Stimulated activated CD8-positive, alpha-beta memory T cell treated with anti-CD3 and anti-CD28 coated beads, Interleukin-15, amount 100 ng/mL, for 4 hours (primary cell): ENCODE results near the gene PAM16.
"Not testable (repeated sequence)": the region's sequence is repeated elsewhere in the genome, so short reads cannot be mapped to it uniquely, and the experiment has no call there.

Experiments used
- DNase-seq, 2 donors: peaks; one replicate each; pipeline ENCODE4 v3.0.0-alpha.2; 2020; ENCODE audit warnings: low read depth in 2 of 2

Gene PAM16

DNA sequence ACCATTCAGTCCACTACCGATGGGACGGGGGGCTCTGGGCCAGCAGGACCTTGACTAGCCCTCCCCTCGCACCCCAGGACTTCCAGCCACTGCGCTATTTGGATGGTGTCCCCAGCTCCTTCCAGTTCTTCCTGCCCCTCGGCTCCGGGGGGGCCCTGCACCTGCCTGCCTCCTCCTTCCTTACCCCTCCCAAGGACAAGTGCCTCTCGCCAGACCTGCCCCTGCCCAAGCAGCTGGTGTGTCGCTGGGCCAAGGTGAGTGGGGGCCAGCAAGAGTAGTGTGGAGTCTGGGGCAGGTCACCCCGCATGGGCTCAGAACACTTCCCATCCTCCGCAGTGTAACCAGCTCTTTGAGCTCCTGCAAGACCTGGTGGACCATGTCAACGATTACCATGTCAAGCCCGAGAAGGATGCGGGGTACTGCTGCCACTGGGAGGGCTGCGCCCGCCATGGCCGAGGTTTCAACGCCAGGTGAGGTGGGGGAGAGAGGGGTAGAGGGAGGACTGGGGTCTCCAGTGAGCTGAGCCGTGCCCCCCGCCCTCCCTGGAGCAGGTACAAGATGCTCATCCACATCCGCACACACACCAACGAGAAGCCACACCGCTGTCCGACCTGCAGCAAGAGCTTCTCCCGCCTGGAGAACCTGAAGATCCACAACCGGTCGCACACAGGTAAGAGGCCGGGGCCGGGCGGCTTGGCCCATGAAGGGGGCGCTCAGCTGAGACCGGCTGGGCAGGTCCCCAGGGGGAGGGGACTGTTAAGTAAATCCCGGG is 16.2 kb downstream of the PAM16 start:
- no peak for DNase-seq

GRCh38 chr16:4333714-4334113 is 17.4 kb downstream of the PAM16 start:
- DNase-seq: not testable (repeated sequence)

- no peak for DNase-seq
These were observed 17.8 kb downstream of the PAM16 start for GRCh38 chr16:4333308-4333638.

DNA sequence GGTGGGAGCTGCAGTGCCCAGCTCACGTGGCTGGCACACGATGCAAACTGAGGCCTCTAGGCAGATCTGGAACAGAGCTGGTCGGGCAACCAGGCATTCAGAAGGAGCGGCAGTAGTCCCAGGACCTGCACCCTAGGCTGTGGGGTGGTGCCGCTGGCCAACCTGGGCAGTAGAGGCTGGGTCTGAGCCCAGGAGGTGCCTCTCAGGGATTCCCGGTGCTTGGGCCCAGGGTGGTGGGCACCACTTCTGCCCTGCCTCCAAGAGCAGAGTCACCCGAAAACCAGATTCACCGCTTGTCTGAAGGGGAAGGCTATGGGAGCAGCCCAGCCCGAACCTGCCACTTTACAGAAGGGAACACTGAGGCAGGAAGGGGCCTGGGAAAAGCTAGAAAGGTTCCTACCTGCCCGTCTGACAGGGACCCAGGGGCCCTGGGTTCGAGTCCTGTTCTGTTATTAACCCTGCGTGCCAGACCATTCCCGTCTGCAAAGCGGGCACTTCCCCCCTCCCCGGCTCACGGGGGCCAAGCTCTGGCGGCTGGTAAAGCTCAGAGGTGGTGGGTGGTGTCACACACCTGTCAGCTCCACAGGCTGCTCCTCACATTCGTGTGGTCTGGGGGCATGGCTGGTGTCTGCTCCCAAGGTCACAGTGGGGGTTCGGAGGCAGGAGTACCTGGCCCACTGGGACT is 18.4 kb downstream of the PAM16 start:
- DNase-seq: no peak

- no peak for DNase-seq
These were observed 19.0 kb downstream of the PAM16 start for GRCh38 chr16:4332083-4332482.

DNA sequence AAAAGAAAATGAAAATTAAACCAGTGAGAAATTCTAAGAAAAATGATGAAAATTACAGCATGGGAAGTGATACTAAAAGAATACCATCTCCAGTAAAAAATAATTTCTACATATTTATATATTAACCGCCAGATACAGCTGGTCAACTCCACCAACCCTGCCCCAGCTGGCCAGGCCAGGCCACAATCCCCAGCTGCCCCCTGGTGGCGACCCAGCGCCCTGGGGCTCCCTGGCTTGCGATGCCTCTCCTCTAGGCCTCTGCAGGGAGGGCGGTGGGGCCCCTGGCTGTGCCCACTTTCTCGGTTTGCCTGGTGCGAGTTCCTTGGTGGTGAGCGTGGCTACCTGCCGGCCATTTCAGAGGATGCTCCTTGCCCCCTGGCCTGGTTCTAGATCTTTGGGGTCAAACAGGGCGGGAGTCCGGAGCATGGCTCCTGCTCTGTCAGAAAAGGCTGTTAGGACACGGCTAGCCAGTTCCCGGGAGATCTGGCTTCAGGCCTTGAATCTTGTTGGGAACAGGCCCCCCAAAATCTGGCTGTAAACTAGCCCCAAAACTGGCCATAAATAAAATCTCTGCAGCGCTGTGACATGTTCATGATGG is 20.7 kb downstream of the PAM16 start:
- DNase-seq: peak; percentile 26 to 37

- DNase-seq: no peak
These were observed 22.0 kb downstream of the PAM16 start for GRCh38 chr16:4328782-4329775.

GRCh38 chr16:4328046-4328781 is 22.9 kb downstream of the PAM16 start:
- peak in 1 of 2 donors; percentile 21 for DNase-seq

- DNase-seq: no peak
These were observed 23.6 kb downstream of the PAM16 start for GRCh38 chr16:4327386-4328045.

DNA sequence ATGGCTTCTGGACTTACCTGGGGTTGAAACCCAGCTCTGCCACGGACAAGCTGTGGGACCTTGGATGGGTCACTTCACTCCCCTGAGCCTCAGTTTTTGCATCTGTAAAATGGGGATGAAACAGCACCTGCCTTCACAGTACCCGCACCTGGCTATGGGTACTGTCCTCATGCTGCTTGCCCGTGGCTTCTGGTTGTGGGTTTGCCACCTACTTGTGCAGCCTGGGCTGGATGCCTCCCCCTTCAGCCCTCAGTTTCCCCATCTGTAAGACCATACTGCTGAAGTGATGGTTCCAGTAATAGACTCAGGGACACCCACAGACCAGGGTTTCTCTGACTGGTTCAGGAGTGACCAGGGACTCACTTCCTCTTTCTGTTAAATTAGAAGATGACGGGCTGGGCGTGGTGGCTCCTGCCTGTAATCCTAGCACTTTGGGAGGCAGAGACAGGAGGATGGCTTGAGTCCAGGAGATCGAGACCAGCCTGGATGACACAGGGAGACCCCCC is 25.8 kb downstream of the PAM16 start:
- no peak for DNase-seq

GRCh38 chr16:4324492-4325252 is 26.4 kb downstream of the PAM16 start:
- no peak for DNase-seq

DNA sequence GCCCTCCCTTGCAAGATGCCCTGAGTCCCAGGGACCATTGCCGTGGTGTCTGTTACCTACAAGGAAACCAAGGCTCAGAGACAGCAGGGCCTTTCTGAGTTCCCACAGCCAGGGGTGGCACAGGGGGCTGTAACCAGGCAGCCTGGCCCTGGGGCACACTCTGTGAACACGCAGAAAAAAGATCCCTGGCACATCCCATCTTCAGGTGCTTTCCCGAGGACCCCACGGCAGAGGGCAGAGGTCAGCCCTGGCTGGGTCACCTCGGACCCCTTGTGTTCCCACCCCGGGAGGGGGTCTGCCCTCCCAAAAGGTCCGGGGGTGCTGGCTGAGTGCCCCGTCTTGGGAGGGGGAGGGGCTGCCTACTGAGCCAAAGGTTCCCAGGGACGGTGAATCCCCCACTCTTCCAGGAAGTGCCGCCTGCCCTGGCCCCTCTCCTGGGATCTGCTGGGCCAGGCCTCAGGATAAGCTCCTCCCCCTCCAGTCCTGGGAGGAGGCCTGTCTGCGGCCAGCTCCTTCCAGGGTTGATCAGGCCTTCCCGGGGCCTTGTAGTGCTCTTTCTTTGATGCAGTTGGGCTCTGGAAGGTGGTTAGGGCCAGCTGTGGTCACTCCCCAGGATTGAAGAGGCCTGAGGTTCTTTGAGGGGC is 27.2 kb downstream of the PAM16 start:
- no peak for DNase-seq

DNA sequence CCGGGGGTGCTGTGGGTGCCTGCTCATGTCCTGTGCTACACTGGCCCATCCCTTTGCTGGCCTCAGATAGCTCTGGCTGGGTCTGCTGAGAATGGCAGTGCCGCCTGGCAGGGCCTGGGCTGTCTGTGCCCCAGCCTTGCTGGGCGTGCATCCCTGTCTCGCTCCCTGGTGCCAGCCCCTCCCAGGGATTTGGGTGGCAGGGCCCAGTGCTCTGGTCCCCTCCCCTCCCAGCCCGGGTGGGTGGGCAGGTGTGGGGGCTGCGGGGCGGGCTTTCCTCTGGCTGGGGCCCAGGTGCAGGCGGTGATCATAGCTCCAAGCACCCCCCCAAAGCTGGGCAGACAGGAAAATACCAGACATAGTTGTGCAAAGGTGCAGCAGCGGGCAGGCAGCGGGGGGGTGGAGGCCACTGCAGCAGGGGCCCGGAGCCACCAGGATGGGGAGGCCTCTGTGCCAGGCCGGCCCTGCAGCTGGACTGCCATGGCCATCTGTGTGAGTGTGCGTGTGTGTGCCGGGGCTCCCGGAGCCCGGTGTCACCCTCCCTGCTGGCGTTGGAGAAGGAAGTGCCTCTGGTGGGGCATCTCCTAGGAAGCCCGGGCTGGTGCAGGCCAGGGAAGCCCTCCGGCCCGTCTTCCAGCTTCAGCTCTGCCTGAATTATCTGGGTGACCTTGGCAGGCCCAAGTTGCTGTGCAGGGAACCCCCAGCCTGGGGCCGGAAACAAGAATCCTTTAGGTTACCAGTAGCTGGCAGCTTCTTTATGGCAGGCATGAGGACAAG is 27.9 kb downstream of the PAM16 start:
- no peak for DNase-seq

DNA sequence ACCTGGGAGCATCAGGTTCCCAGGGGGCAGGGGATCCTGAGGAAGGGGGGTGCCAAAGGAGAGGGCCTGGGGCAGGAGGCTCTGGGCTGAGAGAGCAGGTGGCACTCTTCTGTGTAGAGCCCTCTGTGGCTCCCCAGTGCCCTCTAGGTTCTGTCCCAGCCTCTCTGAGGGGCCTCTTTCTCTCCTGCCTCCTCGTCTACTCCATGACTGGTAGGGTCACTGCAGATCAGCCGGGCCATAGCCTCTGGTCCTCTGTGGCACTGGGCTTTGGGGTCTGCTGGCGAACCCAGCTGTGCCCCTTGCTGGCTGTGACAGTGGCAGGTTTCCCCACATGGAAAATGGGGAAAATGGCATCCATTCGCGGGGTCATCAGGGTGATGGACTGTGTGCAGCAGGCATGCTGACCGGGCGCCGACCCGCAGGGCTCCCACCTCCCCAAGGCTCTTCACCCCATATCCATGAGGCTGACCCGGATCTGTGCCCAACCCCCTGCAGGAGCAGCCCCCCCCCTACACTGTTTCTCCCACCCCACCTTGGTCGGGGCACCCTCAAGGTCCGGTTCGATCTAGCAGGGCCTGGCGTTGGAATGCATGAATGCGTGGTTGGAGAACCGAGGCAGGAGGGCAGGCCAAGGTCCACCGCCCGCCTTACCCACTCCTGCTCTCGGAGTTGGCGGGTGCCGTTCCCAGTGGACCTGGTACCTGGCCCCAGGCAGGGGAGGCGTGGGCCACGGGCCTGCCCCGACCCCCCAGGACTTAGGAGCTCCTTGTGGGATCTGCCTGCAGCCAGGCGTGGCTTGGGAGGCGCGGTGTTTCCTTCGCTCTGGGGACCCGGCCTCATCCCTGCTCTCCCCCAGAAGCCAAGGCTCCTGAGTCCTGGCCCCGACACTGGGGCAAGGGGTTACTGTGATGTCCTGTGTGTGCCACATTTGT is 28.7 kb downstream of the PAM16 start:
- no peak for DNase-seq

GRCh38 chr16:4321286-4322120 is 29.6 kb downstream of the PAM16 start:
- DNase-seq: no peak

GRCh38 chr16:4320571-4321137 is 30.5 kb downstream of the PAM16 start:
- no peak for DNase-seq
